Measurements from ENCODE around the gene MCEMP1. TPM values are rescaled to one million over a fixed set of nuclear protein-coding genes. Genes with fewer than 3 reads are reported as not detected.

MCEMP1 gene
- total and polyA plus RNA-seq, 2 of the 4 experiments (the other 2 are of a cell fraction): 0.15 TPM; not detected in 1

GRCh38 chr19:7654401-7654800 lies 22.5 kb upstream of the MCEMP1 start:
- CTCF ChIA-PET: interaction anchor here (0.9 kb wide), 1 partner anchor 26 kb away, joined by 4 read pairs; the partner anchor contains the start of gene TRAPPC5
- in situ Hi-C loops (cut with MboI; ENCODE audit: low sequenced_read_pairs): no loop called here
- no TSS peak for BruUV-seq (replicated peaks)

More at GRCh38 chr19:7654401-7654800, 22.5 kb upstream of the MCEMP1 start:
- Histone ChIP-seq H3K14ac (replicated peaks; ENCODE audit: low read depth, low read length) (no peak overlapping the region), H3K79me1 (ENCODE audit: low read depth in 1 of 2, low read length in 2 of 2) (no peaks in the 10 kb centered on the region), H2BK20ac (ENCODE audit: low read depth, low read length) (no peak overlapping the region), H3K4me1 (ENCODE audit: control insufficient read depth, insufficient read depth, low read length) (no peaks in the 10 kb centered on the region), H2AK5ac (ENCODE audit: low read depth, low read length) (no peak overlapping the region), H3K9ac (ENCODE audit: low read depth, low read length) (no peak overlapping the region), H3K27ac (ENCODE audit: insufficient read depth, low read length) (no peak overlapping the region), H2BK15ac (ENCODE audit: low read depth, low read length) (no peak overlapping the region), H3K4ac (ENCODE audit: low read depth, low read length) (no peak overlapping the region), H3K56ac (ENCODE audit: extremely low read depth, insufficient read depth, low read length) (no peak overlapping the region), H3K23ac (ENCODE audit: low read depth, low read length) (no peak overlapping the region), H3K9me1 (ENCODE audit: insufficient read depth, low read length) (no peaks in the 10 kb centered on the region), H4K91ac (ENCODE audit: insufficient read depth, low read depth, low read length) (no peak overlapping the region), H4K8ac (ENCODE audit: low read depth in 2 of 2, low read length in 2 of 2) (no peak overlapping the region), H2AFZ (replicated peaks; ENCODE audit: low read length, poor library complexity) (no peak overlapping the region), H3K4me2 (ENCODE audit: low read depth, low read length) (no peak overlapping the region), H3K27me3 (ENCODE audit: control insufficient read depth, insufficient read depth, low read length) (peaks cover 9% of the 10 kb centered on the region; the same call in 1 of the 2 replicates), H3K9me3 (ENCODE audit: control insufficient read depth, insufficient read depth, low read length) (no peaks in the 10 kb centered on the region), H2BK120ac (ENCODE audit: low read depth, low read length) (no peak overlapping the region), H4K20me1 (ENCODE audit: insufficient read depth, low read length) (no peaks in the 10 kb centered on the region), H3K36me3 (ENCODE audit: control insufficient read depth, insufficient read depth, low read length) (no peaks in the 10 kb centered on the region), H3K4me3 (ENCODE audit: insufficient read depth, low read depth, low read length) (no peak overlapping the region), H2BK5ac (ENCODE audit: low read depth, low read length, poor library complexity, severe bottlenecking) (no peak overlapping the region), H4K5ac (ENCODE audit: low read depth, low read length) (no peak overlapping the region), H2AK9ac (replicated peaks; ENCODE audit: low read depth, low read length, poor library complexity) (no peak overlapping the region), H3K18ac (ENCODE audit: low read depth, low read length) (no peak overlapping the region)
- intact Hi-C loops (cut with micrococcal nuclease) (no loop called here), dilution Hi-C loops (cut with HindIII; ENCODE audit: low sequenced_read_pairs, unreplicated experiment) (no loop called here)
- TF ChIP-seq CEBPB (IDR thresholded peaks at IDR 0.05; ENCODE audit: low read depth, low read length): no peak
- TF ChIP-seq USF2 (IDR thresholded peaks at IDR 0.05; ENCODE audit: low read depth, low read length): peak; percentile 60; the same call in 1 of the 2 replicates
- ATAC-seq (ENCODE audit: low read depth): no peak
- POLR2A ChIA-PET (ENCODE audit: unreplicated experiment): no interaction called here
- no CpG with 5 or more reads among the region's 8 CpGs for WGBS, 2 experiments (ENCODE audit: extremely low coverage in 2 of 2, insufficient read length in 1 of 2)
- peak; percentile 5 for DNase-seq

Measured in IMR-90 (cell line).